NT2/D1 (cell line): ENCODE data around the gene WASHC4.

ENCODE experiments used
- SUZ12 ChIP-seq: IDR thresholded peaks from 2 replicates; pipeline ENCODE4 v1.6.1; 2011; ENCODE audit not compliant: insufficient read length, insufficient read depth; ENCODE audit errors: extremely low read depth
- YY1 ChIP-seq: IDR thresholded peaks from 2 replicates; pipeline ENCODE4 v1.6.1; 2011; ENCODE audit not compliant: insufficient read length, insufficient read depth
- ZNF274 ChIP-seq: IDR thresholded peaks from 2 replicates; pipeline ENCODE4 v1.6.1; 2011; ENCODE audit warnings: mild to moderate bottlenecking, low read depth, low read length

- no peak for TF ChIP-seq ZNF274
- no peak for TF ChIP-seq YY1
- no peak for TF ChIP-seq SUZ12
Measured at GRCh38 chr12:105158876-105159275, 51.3 kb downstream of the WASHC4 start.
